AML-193 (cell line): ENCODE results near the gene ICA1.

Experiments used
- DNase-seq, 2 experiments: peaks; one replicate each; lab custom pipeline; 2025; lab: John Stamatoyannopoulos, UW

The ICA1 gene

GRCh38 chr7:8160250-8160649 lies 101.7 kb downstream of the ICA1 start:
- DNase-seq, result no peak

GRCh38 chr7:8159595-8159994 lies 102.4 kb downstream of the ICA1 start:
- no peak for DNase-seq

- no peak for DNase-seq
Observed at GRCh38 chr7:8157296-8157695, 104.7 kb downstream of the ICA1 start.

GRCh38 chr7:8155836-8156235 lies 106.1 kb downstream of the ICA1 start:
- no peak for DNase-seq

DNA sequence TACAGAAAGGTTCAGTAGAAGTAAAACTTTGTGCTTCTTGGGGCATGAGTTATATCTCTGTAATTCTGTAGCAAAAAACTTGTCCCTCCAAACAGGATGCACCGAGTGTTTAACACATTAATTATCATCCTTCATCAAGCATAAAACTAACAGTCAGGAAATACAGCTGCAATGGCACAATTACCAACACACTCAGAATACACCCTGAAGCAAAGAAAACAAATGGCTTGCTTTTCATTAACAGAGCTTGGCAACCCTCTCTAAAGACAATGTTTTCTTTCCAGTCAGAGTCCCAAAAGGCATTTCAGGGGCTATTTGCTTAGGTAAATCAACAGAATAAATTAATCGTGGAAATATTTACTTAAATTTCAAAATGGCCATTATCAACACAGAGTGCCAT lies 107.7 kb downstream of the ICA1 start:
- no peak for DNase-seq

DNA sequence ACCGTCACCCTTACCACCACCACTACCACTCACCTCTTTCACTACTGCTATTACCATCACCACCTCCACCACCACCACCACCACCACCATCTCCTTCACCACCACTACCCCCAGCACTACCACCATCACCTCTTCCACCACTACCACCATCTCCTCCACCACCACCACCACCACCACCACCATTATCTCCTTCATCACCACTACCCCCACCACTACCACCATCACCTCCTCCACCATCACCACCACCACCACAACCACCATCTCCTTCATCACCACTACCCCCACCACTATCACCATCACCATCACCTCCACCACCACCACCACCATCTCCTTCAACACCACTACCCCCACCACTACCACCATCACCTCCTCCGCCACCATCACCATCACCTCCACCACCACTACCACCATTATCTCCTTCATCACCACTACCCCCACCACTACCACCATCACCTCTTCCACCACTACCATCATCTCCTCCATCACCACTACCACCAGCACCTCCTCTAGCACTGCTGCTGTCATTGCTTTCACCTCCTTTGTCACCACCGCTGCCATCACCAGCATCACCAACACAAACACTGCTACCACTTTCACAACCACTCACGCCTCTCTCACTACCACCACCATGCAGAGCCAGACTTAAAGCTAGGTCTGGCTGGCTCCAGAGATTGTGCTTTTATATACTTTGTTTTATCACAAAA lies 109.3 kb downstream of the ICA1 start:
- no peak for DNase-seq

GRCh38 chr7:8151161-8151725 lies 110.7 kb downstream of the ICA1 start:
- DNase-seq, result no peak

DNA sequence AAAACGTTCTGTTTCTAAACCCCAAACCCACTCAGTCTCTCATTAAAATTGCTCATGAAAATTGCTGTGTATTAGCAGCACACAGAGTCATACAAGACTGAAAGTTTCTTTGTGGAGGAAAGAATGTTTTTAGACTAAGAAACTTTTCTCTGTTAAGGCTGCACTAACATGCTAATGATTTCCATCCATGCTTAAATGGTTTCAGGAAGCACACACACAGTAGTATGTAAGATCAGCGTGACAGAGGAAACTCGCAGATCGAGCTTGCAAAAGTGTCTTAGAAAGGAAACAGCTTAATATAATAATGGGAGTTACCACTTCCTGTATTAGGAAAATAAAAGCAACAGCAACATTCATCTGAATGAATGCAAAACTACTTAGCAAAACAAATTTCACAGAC lies 112.7 kb downstream of the ICA1 start:
- DNase-seq, result peak; percentile 76 to 83

- no peak for DNase-seq
Observed at GRCh38 chr7:8147760-8148463, 114.1 kb downstream of the ICA1 start.

DNA sequence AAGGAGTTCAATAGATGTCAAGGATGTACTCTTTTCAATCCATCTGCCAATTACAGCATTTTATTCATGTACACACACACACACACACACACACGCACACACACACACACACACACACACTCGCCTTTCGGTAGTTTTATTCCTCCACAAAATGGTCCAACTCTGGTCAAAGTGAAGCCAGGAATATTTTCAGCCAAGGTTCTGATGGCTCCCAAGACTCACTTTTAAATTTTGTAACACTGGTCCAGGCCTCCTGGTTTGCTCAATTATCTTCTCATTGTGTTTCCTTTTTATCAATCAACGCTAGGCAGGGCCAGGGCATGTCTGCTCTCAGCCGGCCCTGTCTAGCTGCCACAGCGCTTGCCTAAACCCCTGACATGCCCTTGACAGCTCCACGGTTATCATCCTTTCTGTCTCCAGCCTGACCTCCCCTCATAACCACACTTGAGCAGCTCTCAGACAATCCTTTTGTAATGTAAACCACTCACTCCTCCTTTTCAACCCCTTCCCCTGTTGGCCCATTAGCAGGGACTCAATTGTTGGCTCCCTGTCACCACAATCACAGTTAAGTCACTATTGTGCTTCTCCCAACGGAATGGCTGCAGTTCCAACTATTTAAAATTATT lies 115.1 kb downstream of the ICA1 start:
- no peak for DNase-seq

GRCh38 chr7:8146106-8146787 lies 115.7 kb downstream of the ICA1 start:
- no peak for DNase-seq

DNA sequence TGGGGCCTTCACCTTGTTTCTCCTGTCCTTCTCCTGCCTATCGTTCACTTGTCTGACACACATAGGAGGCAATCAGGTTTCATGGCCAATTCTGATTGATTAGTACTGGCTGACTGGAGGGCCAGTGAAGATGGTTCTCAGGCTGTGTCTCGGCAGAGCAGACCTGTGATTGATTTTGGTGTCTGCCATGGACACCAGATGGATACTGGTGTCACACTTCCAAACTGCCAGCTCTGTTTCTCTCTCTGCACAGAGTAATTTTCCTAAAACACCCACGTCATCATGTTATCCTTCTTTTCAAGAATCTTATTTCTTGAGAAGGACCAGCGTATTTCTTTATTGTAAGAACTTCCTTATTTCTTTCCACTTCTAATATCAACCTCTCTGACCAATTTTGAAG lies 117.1 kb downstream of the ICA1 start:
- no peak for DNase-seq

- DNase-seq, result no peak
Observed at GRCh38 chr7:8143151-8143874, 118.7 kb downstream of the ICA1 start.

DNA sequence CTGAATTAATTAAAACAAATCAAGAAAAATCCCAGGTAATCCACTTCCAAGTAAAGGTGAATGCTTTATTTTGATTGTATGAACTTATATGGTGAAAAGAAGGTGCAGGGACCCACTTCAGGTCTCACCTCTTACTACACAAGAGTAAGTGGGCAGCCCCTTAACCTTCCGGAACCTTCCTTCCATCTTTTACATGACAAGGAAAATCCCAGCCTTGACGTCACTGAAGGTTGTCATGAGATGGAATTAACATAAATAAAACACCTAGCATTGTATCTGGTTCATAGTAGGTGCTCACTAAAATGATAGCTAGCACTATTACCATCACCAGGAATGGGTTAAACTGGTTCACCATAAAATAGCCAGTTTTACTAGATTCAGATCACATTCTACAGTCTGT lies 119.5 kb downstream of the ICA1 start:
- DNase-seq, result no peak

DNA sequence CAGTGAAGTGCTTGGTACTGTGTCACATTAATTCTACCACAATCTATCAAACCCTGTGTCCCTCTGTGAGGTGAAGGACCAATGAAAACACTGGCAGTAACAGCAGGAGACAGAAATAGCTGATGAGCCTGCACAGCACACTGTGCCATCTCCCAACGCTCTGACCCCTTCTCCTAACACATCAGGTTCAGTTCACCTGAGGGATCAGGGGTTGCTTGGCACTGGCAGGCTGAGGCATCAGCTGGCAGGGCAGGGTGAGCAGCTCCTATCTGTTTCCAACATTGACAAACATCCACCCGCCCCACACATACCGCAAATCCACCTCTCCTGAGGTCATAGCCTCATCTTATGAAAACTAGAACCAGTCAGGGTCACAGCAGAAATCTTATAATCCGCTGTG lies 120.9 kb downstream of the ICA1 start:
- no peak for DNase-seq

GRCh38 chr7:8136051-8136730 lies 125.8 kb downstream of the ICA1 start:
- DNase-seq, result no peak

DNA sequence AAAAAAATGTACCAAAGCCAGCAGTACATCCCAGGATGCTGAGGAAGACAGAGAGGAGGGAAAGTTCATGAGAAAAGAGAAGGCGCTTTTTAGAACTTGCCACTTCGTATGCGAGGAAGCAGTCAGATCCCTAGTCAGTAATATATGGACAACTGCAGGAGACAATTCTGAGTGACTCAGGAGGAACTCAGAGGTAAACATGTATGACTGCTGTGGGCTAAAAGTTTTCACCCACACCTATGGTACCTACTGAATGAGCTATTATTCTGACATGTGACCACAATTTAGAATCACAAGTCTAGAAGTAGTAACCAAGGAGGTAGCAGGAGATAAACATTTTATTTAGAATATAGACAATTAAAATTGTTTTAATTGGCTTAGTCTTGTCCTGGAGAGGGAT lies 126.5 kb downstream of the ICA1 start:
- no peak for DNase-seq

DNA sequence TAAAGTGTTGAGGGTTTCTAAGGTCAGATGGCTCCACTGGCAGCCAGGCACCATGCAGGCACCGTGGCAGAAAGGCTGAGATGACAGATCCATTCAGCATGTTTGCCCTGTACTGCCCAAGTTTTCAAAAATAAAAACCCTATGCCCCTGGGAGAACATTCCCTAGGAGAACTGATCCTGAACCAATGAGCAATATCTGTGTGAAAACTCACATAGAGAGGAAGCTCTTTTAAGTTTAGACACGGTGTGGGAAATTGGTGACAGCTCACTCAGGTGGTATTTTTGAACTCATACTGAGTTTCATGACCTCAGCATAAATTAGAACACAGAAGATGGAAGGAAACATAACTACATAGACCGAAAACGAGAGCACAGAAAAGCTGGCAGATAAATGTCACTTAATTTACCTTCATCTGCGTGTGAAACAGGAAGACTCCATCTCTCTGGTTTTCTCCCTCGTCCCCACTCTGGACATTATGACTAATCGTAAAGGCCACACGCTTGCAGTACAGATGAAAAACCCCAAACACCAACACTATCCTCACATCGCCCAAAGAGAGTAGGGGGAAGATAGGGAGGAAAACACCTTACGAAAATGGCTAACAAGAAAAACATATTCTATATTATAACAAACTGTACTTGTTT lies 127.8 kb downstream of the ICA1 start:
- DNase-seq, result no peak

GRCh38 chr7:8133188-8133848 lies 128.6 kb downstream of the ICA1 start:
- DNase-seq, result no peak
